Stimulated activated CD8-positive, alpha-beta memory T cell treated with anti-CD3 and anti-CD28 coated beads, Interleukin-2, amount 100 ng/mL, for 48 hours (primary cell): Measurements from ENCODE around the gene SLC35E3.
"Not testable (repeated sequence)": the region's sequence is repeated elsewhere in the genome, so short reads cannot be mapped to it uniquely, and the experiment has no call there.

Source experiments
- DNase-seq, 2 donors: peaks; one replicate each; pipeline ENCODE4 v3.0.0-alpha.2; 2020; ENCODE audit warnings: low read depth in 2 of 2

SLC35E3 gene

DNA sequence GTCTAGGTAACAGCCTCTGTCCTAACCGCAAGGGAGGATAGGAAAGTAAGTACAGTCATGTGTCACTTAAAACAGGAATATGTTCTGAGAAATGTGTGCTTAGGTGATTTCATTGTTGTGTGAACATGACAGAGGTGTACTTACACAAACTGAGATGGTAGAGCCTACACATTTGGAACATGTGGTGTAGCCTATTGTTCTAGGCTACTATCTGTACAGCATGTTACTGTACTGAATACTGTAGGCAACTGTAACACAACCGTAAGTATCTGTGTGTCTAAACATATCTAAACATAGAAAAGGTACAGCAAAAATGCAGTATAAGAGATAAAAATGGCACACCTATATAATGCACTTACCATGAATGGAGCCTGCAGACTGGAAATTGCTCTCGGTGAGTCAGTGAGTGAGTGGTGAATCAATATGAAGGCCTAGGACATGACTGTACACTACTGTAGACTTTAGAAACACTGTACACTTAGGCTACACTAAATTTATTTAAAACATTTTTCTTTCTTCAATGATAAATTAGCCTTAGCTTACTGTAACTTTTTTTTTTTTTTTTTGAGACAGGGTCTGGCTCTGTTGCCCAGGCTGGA, 48.8 kb downstream of the SLC35E3 start:
- DNase-seq = no peak

DNA sequence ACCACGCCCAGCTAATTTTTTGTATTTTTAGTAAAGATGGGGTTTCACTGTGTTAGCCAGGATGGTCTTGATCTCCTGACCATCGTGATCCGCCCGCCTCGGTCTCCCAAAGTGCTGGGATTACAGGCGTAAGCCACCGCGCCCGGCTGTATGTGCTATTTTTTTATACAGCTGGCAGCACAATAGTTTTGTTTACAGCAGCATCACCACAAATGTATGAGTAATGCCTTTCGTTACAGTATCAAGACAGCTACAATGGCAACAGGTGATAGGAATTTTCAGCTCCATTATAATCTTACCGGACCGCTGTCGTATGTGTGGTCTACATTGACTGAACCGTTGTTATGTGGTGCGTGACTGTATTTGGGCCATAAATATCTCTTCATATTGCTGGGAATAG, 50.4 kb downstream of the SLC35E3 start:
- no peak for DNase-seq

DNA sequence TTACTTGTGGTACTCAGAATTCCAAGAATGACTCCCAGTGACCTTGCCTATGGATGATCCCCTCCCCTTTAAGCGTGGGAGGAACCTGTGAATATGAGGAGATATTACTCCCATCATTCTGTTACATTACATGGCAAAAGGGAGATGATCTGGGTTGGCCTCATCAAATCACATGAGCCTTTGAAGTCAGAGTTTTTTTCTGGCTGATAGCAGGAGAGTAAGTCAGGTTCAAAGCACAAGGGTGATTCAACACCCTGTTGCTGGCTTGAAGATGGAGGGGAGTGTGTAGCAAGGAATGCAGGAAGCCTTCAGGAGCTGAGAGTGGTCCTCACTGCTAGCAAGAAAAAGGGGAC, 52.9 kb downstream of the SLC35E3 start:
- DNase-seq = no peak

DNA sequence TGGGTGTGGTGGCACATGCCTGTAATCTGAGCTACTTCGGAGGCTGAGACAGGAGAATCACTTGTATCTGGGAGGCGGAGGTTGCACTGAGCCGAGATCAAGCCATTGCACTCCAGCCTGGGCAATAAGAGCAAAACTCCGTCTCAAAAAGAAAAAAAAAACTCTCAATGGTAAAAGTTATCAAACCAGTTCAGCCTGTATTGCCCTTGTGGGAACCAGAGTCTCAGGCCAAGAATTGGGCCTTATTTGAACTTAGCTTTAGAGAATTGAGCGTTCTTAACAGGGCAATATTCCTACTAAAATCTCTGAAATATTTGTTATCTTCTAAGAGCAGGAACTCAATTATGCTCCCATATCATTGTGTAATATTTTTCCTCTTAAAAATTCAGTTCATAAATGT, 54.3 kb downstream of the SLC35E3 start:
- no peak for DNase-seq

DNA sequence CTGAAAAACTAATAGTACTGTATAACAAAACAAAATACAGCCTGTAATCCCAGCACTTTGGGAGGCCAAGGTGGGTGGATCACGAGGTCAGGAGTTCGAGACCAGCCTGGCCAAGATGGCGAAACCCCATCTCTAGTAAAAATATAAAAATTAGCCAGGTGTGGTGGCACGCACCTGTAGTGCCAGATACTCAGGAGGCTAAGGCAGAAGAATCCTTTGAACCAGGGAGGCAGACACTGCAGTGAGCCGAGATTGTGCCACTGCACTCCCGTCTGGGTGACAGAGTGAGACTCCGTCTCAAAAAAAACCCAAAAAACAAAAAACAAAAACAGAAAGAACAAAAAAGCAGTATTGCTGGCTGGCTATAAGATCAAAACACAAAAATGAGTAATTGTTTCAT, 55.1 kb downstream of the SLC35E3 start:
- not testable (repeated sequence) for DNase-seq

DNA sequence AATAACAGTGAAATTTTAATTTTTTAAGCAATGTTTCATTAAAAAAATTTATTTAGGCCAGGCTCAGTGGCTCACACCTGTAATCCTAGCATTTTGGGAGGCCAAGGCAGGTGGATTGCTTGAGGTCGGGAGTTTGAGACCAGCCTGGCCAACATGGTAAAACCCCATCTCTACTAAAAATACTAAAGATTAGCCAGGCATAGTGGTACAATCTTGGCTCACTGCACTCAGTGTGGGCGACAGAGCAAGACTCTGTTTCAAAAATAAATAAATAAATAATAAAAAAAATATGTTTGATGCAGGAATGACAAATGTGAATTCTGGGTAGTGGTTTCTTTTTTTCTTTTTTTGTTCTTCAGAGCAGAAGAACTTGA, 56.4 kb downstream of the SLC35E3 start:
- DNase-seq = not testable (repeated sequence)

DNA sequence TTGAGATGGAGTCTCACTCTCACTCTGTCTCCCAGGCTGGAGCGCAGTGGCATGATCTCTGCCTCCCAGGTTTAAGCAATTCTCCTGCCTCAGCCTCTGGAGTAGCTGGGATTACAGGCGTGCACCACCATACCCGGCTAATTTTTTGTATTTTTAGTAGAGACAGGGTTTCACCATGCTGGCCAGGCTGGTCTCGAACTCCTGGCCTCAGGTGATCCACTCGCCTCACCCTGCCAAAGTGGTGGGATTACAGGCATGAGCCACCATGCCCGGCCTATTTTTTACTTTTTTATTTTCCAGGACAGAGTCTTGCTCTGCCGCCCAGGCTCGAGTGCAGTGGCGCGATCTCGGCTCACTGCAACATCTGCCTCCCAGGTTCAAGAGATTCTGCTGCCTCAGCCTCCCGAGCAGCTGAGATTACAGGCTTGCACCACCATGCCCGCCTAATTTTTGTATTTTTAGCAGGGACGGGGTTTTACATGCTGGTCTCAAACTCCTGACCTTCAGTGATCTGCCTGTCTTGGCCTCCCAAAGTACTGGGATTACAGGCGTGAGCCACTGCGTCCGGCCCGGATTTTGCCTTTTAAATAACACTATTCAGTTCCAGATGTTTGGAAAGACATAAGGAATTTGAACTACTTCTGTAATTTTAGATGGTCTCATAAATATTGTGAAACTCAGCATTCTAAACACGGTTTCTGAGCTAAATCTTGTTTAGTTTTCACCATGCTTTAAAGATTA, 57.1 kb downstream of the SLC35E3 start:
- DNase-seq = not testable (repeated sequence)

DNA sequence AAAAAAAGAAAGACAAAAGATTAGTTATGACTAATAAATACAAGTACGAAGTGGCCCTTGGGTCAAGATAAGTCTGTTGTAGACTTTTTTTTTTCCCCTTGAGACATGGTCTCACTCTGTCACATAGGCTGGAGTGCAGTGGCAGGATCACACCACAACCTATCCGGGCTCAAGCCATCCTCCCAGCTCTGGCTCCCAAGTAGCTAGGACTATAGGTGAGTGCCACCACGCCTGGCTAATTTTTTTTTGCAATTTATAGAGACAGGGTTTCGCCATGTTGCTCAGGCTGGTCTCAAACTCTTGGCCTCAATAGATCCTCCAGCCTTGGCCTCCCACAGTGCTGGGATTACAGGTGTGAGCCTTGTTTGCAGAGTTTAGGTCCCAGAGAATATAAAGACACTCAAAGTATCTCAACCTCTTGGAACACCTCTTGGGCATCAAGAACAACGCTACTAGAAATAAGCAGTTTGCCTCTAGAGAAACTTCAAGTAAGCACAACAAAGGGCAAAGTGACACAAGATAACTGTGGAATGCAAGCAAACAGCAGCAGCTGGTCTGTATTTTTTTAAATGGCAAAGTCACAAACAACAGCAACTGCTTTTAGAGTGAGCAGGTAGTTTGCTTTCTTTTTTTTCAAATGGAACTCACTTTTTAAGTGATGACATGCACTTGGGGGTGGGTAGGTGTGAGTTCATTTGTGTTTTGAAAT, 58.1 kb downstream of the SLC35E3 start:
- DNase-seq = no peak

DNA sequence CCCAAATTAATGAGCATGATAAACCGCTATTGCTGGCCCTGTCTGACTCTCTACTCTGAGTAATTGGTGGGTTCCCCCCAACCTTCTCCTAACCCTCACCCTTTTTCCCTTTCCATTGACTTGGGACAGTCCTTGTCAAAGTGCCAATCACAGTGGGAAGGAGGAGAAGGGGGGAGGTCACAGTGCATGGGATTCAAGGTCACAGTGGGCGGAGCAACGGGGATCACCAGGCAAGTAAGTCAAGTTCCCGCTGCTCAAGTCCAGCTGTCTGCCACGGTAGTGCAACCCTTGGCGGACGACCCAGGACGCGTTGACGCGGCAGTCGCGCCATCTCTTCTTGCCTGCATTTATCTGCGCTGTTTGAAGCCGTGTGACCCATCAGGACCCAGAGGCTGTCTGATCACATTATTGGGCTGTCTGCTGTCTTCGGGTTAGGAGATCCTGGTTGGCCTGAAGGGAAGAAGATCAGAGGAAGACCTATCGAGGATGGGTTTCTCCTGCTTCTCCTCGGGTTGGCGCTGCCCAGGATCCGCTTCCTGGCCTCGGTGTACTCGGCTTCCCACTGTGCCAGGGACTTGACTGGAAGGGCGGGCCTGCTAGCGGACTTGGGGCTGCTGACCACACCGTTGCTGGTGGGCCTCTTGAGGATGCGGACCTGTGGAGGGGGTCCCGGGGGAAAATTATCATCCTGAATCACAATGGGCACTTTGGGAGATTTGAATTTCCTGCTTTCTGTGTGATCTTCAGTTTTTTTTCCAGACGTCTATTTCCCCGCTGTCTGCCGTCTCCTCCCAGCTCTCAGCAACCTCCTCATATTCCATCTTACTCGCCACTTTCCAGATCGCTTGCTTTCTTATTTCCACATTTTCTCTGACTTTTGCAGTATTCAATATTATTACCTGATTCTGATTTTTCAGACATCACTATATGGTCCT, 58.9 kb downstream of the SLC35E3 start:
- no peak for DNase-seq

DNA sequence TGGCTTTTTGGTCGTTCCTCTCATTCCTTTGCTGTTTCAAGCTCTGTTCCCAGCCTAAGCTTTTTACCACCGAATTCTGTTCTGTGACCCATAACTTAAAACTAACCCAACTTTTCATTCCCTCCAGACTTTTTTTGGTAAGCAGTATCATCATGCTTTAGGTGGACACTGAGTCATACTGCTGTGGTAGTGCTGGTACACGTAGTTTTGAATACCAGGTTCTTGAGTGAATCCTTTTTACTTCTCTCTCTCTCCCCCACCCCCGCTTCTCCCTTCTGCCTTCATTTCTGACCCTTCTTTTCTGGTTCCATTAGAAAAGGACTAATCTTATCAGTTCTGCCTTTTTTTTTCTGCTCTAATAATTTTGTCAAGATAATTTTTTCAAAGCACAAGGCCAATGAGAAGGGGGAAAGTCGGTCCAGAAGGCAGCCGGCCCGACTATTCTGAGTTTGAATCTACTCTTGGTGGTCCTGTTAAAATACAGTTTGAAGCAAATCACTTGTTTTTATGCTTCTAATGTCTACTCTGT, 59.7 kb downstream of the SLC35E3 start:
- DNase-seq = no peak

DNA sequence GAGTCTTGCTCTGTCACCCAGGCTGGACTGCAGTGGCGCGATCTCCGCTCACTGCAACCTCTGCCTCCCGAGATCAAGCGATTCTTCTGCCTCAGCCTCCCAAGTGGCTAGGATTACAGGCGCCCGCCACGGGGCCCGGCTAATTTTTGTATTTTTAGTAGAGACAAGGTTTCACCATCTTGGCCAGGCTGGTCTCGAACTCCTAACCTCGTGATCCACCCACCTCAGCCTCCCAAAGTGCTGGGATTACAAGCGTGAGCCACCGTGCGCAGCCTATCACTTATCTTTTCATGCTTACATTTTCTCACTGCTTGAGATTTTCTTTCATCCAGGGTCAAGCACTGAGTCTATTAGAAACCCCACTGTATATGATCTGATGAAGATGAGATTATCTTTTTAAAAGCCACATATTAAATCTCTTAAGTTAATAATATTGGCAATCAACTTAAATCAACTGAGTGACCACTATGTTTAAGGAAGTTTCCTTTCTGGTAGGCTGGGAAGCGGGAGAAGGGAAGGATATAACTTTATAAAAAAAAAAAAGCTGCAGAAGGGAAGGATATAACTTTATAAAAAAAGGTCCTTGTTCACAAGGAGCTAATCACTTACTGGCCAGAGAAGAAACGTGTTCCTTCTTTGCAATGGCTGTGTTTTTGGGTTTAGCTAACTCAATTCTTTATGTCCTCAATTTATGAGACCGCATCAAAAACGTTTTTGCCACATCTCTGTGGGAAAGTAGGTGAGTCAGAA, 60.7 kb downstream of the SLC35E3 start:
- DNase-seq = no peak

DNA sequence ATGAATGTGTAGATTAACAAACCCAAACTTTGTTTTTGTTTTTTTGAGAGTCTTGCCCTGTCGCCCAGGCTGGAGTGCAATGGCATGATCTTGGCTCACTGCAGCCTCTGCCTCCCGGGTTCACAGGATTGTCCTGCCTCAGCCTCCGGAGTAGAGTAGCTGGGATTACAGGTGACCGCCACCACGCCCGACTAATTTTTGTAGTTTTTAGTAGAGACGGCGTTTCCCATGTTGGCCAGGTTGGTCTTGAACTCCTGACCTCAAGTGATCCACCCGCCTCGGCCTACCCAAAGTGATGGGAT, 61.2 kb downstream of the SLC35E3 start:
- not testable (repeated sequence) for DNase-seq

DNA sequence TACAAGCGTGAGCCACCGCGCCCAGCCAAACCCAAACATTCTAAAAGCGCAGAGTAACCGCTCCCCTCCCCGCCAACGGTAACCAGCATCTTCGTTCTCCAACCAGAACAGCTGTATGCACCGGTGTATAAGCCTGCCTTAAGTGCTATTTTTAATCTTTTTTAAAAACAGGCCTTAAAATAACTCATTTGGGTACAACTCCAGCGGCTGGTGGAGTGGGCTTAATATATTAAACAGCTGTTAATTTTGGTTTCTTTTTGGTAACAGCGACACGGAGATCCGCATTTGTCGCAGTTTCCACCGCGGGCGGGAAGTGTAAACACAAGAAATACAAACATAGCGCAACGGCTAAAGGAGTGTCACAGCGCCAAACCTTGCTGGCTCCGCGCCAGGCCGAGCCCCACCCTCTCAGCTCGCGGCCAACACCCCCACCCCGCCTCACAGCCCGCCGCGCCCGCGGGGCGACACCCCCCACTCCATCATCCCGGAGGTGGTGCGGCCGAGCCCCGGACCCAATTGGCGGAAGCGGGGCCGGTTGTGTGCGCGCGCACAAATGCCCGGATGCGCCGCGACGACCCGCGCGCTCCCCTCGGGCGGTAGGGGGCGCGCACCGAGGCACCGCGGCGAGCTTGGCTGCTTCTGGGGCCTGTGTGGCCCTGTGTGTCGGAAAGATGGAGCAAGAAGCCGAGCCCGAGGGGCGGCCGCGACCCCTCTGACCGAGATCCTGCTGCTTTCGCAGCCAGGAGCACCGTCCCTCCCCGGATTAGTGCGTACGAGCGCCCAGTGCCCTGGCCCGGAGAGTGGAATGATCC, 61.8 kb downstream of the SLC35E3 start, which contains the start of gene MDM2:
MDM2 (plus strand) TSS at position 602 of the 812 bp plus-strand sequence. CDS start 301 bp downstream, outside the sequence.
- DNase-seq = peak; percentile 93

DNA sequence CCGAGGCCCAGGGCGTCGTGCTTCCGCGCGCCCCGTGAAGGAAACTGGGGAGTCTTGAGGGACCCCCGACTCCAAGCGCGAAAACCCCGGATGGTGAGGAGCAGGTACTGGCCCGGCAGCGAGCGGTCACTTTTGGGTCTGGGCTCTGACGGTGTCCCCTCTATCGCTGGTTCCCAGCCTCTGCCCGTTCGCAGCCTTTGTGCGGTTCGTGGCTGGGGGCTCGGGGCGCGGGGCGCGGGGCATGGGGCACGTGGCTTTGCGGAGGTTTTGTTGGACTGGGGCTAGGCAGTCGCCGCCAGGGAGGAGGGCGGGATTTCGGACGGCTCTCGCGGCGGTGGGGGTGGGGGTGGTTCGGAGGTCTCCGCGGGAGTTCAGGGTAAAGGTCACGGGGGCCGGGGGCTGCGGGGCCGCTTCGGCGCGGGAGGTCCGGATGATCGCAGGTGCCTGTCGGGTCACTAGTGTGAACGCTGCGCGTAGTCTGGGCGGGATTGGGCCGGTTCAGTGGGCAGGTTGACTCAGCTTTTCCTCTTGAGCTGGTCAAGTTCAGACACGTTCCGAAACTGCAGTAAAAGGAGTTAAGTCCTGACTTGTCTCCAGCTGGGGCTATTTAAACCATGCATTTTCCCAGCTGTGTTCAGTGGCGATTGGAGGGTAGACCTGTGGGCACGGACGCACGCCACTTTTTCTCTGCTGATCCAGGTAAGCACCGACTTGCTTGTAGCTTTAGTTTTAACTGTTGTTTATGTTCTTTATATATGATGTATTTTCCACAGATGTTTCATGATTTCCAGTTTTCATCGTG, 62.6 kb downstream of the SLC35E3 start:
- DNase-seq = peak; percentile 59 to 67

DNA sequence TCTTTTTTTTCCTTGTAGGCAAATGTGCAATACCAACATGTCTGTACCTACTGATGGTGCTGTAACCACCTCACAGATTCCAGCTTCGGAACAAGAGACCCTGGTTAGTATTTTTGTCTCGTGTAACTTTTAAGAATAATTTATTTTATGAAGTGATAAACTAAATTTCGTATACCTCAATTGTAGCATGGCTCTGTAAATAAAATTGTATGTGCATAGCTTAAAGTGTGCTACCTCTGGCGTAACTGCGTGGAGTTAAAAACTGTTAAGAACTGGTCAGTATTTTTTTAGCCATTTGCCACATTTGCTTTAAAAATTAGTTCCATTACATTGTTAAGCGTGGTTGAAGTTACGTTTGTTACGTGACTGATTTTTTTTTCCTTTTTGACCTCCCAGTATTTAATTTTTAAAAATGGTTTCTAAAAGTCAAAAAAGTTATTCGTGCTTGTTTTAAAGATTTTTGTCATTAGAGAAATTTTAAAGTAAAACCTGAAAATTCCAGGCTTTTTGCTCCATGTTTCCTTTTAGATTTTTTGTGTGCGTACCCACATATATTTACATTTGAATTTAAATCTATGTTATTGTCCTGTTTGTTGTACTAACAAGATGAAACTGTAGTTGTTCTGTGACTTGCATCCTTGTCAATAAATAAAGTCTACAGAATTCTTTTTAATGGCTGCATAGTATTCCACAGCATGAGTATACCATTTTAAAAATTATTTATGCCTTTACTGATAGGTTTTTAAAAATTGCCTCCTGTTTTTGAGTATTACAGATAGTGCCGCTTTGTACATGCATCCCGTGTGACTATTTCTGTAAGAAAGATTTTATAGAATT, 63.4 kb downstream of the SLC35E3 start:
- no peak for DNase-seq

DNA sequence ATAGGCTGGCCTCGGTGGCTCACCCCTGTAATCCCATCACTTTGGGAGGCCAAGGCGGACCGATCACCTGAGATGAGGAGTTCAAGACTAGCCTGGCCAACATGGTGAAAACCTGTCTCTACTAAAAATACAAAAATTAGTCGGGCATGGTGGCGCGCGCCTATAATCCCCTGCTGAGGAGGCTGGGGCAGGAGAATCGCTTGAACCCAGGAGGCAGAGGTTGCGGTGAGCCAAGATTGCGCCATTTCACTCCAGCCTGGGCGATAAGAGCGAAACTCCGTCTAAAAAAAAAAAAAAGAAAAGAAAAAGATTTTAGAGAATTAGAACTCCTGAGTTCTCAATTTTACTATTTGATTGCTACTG, 64.0 kb downstream of the SLC35E3 start:
- not testable (repeated sequence) for DNase-seq

DNA sequence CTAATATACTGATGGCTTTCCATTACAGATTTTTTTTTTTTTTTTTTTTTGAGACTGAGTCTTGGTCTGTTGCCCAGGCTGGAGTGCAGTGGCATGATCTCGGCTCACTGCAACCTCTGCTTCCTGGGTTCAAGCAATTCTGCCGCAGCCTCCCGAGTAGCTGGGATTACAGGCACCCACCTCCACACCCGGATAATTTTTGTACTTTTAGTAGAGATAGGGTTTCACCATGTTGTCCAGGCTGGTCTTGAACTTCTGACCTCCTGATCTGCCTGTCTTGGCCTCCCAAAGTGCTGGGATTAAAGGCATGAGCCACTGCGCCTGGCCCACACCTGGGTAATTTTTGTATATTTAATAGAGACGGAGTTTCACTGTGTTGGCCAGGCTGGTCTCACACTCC, 65.6 kb downstream of the SLC35E3 start:
- not testable (repeated sequence) for DNase-seq

DNA sequence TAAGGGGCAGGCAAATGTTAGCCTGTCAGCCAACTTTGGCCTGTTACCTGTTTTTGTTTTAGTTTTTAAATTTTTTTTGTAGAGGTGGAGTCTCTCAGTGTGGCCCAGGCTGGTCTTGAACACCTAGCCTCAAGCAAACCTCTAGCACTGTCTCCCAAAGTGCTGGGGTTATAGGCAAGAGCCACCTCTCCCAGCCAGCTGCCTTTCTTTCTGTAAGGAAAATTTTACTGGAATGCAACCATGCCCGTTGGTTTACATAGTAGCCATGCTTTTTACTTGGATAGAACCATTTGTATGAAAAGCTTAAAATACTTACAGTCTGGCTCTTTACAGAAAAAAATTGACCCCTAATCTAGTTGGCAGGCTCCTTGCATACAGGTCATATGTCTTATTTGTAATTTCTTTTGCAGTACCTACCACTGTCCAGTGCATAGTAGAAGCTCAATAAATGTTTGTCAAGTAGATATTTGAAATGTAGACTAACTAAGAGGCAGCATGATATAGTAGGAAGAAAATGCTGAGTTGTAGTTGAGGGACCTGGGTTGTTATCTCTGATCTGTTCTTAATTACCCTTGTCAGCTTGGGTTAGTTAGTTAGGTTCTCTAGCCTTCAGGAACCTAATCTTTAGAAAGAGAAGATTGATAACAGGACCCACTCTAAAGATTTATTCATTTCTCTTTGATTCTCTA, 66.7 kb downstream of the SLC35E3 start:
- DNase-seq = no peak
